ENCODE measurements around the gene APLNR.
"Not testable (repeated sequence)": the region's sequence is repeated elsewhere in the genome, so short reads cannot be mapped to it uniquely, and the experiment has no call there.

APLNR gene

DNA sequence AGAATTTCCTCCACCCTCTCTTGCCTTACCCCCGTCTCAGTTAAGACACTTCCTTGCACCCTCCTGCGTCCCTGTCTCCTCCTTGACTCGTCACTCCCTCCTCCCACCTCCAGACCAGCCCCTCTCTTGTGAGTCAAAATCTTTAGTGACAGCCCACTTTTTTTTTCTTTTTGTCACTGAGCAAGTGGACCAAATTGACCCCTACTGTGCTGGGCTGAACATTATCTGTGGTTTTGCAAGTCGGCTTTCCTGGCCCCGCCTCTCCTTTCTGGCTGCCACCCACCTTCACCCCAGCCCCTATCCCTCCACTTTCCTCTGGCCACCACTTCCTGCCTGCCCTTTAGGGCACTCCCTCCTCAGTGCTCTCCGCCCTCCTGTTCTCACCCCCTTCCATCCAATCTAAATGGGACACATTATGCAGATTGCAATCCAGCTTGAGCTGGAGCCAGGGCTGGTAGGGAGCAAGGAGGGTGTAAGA lies at the start of gene APLNR:
TSS of gene APLNR (minus strand) at position 47 of the 478 bp plus-strand sequence. CDS start 246 bp downstream, outside the sequence.
- DNase-seq: peak; percentile 29 to 32

DNA sequence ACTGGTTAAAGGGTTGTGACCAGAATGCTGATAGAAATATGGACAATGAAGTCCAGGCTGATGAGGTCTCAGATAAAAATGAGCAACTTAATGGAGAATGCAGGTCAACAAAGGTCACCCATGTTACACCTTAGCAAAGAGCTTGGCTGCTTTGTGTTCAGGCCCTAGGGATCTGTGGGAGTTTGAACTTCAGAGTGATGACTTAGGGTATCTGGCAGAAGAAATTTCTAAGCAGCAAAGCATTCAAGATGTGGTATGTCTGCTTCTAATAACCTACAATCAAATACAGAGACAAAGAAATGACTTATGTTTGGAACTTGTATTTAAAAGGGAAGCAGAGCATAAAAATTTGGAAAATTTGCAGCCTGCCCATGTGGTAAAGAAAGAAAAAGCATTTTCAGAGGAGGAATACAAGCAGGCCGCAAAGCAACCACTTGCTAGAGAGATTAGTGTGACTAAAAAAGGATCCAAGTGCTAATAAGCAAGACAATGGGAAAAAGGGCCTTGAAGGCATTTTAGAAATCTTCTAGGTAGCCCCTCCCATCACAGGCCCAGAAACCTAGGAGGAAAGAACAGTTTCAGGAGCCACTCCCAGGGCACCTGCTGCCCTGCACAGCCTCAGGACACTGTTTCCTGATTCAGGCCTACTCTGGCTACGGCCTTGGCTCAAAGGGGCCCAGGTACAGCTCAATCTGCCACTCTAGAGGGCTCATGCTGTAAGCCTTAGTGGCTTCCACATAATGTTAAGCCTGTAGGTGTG lies 46.4 kb upstream of the APLNR start:
- DNase-seq: no peak

DNA sequence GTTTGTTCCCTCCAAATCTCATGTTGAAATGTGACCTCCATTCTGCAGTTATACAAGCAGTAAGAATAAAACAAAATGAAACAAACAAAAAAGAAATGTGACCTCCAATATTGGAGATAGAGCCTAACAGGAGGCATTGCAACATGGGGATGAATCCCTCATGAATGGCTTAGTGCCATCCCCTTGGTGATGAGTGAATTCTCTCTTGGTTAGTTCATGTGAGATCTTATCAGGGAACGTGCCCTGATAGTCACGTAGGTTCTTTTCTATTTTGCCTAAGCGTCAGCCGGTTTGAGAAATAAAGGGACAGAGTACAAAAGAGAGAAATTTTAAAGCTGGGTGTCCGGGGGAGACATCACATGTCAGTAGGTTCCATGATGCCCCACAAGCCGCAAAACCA lies 44.5 kb upstream of the APLNR start:
- DNase-seq: not testable (repeated sequence)

DNA sequence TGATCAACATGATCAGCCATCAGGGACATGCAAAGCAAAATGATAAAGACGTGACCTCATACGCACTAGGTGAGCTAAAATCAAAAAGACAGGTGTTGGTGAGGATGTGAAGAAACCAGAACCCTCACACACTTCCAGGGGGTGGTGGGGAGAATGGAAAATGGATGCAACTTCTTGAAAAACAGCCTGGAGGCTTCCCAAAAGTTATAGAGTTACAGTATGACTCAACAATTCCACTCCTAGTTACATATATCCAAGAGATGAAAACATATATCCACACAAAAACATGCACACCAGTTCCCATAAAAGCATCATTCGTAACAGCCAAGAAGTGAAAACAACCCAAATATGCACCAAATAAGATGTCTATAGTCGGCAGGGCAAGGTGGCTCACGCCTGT lies 42.1 kb upstream of the APLNR start:
- no peak for DNase-seq

DNA sequence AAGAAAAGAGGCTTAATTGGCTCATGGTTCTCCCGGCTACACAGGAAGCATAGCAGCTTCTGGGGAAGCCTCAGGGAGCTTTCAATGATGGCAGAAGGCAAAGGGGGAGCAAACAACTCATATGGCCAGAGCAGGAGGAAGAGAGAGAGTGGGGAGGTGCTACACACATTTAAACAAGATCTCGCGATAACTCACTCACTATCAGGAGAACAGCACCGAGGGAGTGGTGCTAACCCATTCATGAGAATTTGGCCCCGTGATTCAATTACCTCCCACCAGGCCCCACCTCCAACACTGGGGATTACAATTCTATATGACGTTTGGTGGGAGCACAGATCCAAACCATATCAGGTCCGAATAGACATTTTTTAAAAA lies 41.7 kb upstream of the APLNR start:
- DNase-seq: no peak

DNA sequence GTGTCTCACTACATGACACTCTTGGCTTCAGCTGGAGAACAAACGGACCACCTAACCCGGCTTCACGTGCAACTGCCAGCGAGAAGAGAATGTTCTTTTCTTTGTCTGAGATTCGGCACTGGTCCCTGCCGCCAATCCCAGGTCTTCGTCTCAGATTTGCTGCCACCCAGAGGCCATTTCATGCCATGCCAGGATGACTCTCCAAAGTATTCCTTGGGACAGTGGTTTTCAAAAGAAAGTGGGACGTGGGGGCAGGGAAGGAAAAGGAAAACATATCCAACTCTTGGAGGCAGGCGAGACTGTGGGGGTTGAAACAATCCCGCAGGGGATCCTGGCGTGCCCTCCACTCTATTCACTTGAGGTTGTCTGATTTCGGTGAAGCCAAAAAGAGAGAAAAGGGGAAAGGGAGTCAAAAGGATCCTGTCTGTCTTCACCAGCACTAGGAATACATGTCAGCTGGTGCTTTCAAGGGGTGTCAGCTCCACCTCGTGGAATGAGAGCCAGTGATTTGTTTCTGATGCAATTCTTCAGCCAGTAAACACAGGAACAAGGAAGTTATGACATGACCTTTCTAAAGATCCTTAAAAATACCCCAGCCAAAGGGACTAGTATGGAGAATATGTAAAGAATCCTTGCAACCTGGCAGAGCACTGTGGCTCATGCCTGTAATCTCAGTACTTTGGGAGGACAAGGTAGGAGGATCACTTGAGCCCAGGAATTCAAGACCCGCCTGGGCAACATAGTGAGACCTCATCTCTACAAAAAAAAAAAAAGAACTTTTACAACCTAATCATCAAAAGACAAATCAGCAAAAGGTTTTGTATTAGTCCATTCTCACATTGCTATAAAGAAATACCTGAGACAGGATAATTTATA lies 41.0 kb upstream of the APLNR start:
- DNase-seq: peak; percentile 84

DNA sequence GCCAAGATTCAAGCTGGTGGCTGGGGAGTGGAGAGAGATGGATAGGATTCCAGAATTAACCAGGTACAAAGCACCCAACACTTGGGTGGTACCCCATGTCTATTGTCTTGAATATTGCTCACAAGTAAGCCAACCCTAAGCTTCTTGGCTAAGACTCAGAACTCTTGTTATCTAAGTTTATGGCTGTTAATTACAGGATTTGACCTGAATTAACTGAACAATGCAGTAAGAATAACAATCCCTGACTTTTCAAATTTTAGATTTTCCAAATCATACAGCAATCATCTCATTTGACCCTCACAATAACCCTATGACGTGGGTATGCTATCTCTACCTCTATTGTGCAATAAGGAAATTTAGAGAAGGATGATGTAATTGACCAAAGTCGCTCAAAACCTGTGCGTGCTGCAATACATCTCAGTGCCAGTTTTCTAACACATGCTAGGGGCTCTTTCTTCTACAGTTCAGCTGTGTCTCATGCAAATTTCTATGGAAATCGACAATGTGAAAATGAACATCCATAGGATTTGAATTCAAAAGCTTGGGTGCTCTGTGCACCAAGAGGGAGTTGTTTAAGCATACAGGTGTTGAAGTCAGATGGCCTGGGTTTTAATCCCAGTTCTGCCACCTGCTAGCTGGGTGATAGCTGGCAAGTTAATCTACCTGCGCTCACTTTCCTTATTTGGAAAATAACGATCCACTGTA lies 40.1 kb upstream of the APLNR start:
- peak; percentile 34 to 70 for DNase-seq

DNA sequence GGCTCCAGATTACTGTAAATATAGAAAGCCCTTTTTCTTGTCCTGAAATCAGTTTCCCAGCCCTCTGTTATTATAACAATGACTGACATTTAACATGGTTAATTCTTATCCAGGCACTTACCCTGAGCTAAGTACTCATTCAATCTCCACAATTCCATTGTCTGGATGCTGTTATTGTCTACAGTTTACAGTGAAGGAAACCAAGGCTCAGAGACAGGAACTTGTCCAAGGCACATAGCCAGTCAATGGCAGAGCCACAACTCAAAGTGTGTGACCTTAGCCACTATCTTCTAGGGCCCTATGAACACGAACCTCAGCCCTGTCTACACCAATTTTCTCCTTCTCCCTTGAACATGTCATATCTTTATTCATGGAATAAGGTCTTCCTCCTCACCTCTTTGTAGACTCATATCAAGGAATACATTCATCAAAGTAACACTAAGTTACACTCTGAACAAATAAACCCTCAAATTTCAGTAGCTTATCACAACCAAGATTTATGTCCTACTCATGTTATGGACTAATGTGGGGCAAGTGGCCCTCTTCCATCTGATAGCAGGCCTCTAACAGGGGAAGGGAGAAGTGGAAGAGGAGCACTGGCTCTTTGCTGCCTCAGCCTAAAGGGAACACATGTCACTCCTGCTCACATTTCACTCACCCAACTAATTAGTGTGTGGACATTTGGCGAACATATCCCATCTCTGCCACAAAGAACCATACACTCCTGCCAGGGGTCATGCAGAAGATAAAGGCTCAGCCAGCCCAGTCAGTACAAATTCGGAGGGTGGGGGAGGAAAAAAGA lies 39.3 kb upstream of the APLNR start:
- DNase-seq: peak; percentile 75 to 83

DNA sequence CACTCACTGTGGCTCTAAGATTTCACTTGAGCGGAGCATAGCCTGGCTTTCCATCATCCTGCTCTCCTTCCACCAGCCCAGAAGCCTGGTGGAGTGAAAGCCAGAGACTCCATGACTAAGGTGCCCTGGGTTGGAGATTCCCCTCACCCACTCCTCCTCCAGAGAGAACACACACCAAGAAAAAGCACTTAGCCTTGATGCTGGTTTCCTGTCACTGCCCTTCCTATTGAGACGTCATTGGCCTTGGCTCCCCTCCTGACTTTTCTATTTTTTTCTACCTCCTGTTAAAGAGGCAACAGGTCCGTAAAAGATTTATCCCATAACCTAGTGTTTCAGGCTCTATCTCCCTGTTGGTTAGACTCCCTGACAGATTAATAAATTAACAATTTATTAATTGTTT lies 38.5 kb upstream of the APLNR start:
- DNase-seq: no peak

DNA sequence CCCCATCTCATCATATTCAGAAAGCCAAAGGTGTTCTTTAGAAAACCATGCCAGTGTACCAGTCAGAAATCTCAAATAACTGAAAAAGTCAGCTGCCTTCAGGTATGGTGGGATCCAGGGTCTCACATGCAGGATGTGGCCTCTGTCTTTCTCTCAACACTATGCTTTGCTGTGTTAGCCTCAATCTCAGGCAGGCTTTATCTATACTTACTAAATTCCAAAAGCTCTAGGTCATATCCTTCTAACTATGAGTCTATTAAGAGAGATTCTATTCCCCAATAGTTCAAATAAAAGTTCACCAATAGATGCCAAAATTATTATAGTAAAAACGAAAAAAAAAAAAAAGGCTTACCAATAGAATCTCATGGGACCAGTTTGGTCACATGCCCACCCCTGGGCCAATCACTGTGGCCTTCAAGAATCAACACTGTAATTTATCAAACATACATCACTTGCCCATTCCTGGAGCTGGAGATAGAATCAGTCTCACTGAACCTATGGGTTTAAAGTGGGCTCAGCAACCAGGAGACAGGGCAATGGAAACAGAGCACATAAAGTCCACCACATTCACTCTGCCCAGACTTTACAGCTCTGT lies 38.0 kb upstream of the APLNR start:
- no peak for DNase-seq

DNA sequence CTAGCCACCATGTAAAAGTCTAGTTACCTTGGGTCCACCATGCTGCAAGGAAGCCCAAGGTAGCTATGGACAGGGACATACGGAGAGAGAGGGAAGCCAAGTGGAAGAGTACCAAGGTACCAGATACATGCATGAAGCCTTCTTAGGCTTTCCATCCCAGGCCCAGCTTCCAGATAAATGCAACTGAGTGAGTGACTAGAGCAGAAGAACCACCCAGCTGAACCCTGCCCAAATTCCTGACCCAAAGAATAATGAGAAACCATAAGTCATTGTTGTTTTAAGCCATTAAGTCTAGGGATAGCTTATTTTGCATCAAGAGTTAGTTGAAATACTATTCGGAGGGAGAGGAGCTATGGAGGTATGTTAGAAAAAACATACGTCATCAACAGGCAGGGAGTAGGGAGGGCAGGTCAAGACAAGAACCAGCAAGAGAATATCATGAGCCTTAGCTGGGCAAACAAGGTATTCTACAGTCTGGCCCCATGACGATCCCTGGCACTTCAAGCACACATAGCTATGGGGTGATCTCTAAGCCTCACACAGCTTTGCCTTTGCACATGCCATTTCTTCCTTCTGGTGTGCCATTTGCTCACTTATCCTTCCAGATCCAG lies 36.5 kb upstream of the APLNR start:
- no peak for DNase-seq

DNA sequence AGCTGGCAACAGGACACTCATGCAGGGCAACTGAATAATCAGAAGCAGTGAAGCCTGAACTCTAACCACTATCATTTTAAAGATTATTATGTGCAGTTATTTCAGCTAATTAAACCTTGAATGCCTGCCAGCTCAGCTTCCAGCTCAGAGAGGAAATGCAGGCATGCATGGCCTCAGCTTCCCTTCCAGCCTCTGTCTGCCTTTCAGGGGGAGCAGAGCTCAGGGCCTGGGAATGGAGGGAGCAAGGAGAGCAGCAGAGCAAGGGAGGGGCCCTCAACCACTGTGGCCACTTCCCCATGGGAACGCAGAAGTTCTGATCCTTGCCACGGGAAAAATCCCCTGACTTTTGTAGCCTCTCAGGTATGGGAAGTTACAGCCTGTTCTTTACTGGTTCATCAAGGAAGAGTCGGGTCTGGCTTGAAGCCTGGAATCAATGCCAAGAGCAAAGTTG lies 32.5 kb upstream of the APLNR start:
- DNase-seq: no peak

DNA sequence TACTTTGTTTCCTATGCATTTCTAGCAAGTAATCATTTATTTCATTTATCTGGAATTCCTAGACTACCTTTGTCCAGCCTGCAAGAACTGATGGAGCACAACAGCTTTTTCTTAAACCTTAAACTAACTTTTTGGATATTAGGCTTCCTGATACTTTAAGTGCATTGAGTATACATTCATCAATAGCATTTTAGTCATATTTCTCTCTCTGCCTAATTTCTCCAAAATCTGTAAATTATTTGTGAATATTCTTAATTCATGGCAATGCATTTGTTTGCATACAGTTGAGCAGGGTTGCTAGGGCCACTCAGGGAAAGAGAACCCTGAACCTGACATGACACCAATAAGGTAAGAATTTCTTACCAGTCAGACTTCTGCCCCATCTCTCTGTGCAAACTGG lies 29.1 kb upstream of the APLNR start:
- no peak for DNase-seq

DNA sequence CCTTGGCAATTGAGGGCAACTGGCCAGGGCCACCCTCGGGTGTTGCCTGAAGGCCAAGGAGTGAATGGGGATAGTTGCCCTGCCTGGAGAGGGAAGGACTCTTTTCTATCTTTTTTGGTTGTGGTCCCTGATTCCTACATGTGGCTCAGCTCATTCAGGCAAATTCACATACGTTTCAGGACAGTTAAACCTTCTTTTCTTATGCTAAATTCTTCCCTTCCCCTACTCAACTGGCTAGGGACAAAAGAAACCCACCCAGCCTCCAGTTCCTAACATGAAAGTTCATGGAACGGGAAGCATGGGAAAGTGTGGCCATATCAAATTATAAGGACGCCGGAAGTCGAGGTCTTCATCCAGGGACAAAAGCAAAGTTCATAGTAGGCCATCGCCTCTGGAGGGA lies 26.3 kb upstream of the APLNR start:
- no peak for DNase-seq

DNA sequence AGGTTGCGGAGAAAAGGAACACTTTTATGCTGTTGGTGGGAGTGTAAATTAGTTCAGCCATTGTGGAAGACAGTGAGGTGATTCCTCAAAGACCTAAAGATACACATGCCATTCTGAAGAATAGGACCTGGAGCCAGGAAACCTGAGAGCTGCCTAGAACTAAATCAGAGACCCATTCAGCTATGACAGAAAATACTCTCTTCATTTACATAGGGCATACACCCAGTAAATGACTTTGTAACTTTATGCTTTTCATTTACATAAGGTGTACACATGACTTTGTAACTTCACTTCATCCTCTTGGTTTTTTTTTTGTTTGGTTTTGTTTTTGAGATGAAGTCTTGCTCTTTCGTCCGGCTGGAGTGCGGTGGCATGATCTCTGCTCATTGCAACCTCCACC lies 25.1 kb upstream of the APLNR start:
- no peak for DNase-seq

DNA sequence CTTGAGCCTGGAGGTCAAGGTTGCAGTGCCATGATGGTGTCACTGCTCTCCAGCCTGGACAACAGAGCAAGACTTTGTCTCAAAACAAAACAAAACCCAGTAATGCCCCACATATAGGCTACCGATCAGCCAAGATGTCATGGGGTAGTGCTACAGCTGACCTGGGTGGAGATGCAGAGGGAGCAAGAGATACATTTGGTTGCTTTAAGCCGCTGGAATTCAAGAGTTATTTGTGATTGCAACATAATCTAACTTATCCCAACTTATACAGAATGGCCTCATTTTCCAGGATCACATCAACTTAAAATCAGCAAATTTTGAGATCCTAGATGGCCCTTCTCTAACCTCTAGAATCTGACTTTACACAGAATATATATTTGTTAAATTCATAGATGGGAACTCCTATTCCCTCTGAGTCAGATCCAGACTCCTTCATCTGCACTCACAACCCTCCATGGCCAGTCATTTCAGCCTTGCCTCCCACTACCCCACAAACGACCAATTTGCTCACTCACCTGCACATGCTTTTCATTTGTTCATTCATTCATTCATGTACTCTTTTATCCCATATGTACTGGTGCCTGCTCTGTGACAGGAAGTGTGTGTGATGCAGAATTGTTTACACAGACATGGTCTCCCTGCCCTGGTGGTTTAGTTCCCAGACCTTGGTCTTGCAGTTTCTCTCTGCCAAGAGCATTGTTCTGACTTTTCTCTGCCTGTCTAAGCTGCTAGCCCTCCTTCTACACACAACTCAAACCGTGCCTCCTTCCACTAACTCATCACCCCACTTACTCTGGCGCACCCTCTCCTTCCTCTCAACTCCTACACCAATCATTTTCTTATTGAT lies 24.1 kb upstream of the APLNR start:
- DNase-seq: no peak

DNA sequence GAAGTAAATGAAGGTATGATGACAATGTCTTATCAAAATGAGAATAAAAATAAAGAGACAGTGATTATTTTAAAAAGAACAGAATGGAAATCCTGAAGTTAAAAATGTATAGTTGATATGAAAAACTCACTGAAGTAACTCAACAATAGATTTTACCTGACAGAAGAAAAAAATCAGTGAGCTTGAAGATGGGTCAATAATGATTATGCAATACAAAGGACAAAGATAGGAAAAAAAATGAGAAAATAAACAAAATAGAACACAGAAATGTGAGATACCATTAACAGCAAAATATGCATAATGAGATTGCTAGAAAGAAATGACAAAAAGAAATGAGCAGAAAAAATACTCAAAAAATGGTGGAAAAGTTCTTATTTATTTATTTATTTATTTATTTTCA lies 19.1 kb upstream of the APLNR start:
- DNase-seq: no peak

DNA sequence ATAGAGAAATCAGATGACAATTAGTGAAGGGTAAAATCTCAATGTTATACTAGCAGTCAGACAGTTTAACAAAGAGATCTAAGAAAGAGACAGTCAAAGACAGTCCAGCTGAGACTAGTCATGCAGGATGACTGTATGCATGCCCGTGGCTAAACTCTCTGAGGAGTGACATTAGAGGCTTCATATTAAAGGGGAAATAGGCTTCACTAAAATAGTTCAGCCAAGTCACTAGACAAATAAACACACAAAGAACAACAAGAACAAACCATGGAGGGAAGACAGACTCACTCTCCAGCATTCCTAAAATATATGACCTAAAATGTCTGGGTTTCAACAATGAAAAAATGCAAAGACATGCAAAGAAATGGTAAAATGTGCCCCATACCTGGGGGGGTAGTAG lies 18.6 kb upstream of the APLNR start:
- no peak for DNase-seq

DNA sequence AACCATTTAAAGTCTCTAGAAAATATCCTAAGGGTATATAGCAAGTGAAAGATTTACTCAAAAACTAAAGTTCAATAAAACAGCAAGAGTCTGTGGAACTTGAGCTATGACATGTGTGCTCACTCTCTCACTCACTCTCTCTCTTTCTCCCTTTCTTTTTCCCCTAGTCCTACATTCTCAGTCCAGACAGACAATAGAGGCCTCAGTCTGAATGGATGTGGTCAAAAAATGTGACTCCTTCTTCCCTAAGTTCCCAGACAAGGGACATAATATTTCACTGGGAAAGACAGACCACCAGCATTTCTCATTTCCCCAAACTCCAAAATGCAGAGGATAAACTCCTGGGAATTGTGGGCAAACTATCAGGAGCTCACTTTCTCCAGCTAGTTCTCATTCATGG lies 17.6 kb upstream of the APLNR start:
- no peak for DNase-seq

DNA sequence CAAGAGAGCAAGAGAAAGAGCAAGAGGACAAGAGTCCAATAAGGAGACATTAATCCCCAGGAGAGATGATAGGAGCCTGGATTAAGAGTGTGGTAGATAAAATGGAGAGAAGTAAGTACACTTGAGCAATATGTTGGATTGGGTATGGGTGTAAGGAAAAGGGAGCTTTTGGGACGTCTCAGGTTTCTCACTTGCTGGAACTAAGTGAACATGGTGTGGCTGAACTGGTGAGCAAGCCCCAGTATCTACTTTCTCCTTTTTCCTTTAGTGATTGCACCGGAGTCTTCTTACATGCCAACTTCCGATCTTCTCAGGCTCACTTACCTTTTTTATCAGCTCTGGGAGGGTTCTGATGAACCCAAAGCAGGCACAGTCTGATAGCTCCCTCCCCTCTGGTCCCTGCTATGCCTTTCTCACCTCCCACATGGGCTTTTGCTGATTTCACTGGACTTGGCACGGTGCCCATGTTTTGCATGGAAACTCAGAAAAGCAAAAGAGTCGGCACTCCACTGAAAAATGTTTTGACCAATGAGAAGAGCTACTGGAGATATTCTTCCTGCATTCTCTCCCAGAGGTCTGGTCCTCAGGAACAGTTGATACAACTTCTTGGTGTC lies 14.5 kb upstream of the APLNR start:
- DNase-seq: peak; percentile 34 to 68

Measured in NCI-H524 (cell line).